ENCODE data around the gene CNP.
"Not testable (repeated sequence)": the region's sequence is repeated elsewhere in the genome, so short reads cannot be mapped to it uniquely, and the experiment has no call there.

CNP gene

DNA sequence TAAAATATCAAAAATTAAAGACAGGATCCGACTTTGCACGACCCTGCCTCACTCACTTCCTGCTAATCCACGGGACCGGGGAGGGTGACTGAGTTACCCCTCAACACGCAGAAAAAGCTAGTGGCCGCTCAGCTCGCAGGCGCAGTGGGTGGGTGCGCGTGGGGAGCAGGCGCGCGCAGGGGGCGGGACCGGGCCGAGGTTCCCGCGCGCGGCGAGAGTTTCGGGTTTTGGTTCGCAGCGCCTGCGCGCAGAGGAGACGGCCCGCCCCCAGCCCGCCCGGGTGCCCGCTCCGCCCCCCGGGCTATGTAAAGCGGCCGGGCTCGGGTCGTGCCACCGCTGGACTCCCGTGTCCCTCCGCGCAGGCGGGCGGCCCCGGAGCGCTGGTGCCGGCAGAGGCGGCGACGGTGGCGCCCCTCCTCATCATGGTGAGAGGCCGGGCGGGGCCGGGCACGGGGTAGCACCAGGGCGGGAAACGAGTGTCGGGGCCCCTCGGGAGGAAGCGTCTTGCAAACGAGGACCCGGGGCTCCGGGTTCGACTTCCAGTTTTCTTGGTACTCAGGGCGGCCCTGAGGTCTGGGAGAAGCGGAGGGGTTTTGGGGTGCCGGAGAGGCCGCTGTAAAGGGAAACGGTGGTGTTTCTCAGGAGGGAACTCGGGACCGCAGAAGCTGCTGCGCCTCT lies at the start of gene CNP:
CNP (plus strand) TSS at position 333 of the 678 bp plus-strand sequence; CDS start at position 423, 90 bp downstream.
- no peak for FAIRE-seq

- FAIRE-seq, result no peak
These were observed 49.4 kb upstream of the CNP start for GRCh38 chr17:41917192-41917591.

GRCh38 chr17:41917679-41918313 lies 48.8 kb upstream of the CNP start:
- FAIRE-seq, result no peak

- FAIRE-seq, result no peak
These were observed 48.1 kb upstream of the CNP start, which contains the start of gene ACLY for GRCh38 chr17:41918314-41919164. ACLY (minus strand) TSS chr17:41918951; CDS start chr17:41913873, 5,078 bp downstream.

DNA sequence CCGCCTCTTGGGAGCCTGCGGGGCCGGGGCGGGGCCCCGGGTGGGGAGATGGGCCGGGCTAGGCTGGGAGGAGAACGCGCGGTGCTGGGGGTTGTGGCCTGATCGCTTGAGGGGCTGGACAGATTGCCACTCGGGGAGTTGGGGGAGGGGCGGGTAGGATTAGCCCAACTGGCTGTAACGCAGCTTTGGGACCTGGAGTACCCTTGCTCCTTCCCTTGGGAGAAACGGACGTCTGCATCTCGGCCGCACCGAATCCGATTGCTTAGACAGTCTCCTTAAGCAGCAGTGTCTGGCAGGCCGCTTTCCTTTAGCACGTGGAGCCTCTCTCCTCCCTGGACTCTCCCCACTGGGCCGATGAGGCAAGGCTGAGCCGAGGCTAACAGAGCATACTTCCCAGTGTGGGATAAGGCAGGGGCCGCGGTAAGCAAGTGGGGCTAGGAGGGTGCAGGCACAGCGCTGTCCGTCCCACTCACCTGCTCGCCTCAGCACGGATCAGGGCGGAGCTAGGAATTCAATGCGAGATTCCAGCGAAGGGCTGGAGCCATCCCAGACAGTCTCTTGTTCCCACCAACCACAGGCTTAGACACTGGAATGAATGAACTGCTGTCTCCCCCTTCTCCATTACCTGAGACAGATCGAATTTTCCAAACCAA lies 47.3 kb upstream of the CNP start:
- no peak for FAIRE-seq

DNA sequence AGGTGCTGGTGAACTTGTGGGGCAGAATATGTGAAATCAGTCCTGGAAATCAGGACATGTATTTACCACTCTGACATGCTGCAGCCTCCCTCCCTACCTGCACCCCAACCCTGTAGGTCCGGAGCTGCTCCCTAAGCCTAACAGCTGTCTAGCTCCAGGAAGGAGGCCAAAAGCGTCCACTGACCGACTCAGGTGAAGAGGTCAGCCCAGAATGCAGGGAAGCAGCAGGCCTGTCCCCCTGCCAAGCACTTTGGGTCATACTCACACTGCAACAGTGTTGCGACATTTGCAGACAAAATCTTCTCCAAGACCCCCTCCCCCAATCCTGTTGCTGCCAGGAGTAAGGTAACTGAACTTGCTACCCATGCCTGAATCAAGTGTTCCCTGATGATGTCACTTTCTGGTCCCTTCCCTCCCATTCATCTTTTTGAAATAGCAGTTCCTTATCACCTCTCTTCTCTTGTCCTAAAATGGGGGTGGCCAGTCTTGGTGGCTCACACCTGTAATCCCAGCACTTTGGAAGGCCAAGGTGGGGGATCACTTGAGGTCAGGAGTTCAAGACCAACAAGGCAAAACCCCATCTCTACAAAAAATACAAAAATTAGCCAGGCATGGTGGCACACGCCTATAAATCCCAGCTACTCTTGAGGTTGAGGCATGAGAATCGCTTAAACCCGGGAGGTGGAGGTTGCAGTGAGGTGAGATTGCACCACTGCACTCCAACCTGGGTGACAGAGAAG lies 46.6 kb upstream of the CNP start:
- FAIRE-seq, result no peak

DNA sequence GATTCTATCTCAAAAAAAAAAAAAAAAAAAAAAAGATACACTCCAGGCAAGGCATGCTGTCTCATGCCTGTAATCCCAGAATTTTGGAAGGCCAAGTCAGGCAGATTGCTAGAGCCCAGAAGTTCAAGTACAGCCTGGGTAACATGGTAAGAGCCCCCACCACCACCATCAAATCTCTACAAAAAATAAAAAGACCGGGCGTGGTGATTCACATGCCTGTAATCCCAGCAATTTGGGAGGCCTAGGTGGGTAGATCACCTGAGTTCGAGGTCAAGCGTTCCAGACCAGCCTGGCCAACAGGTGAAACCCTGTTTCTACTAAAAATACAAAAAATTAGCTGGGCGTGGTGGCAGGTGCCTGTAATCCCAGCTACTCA lies 46.0 kb upstream of the CNP start:
- FAIRE-seq, result no peak

- FAIRE-seq, result no peak
These were observed 40.5 kb upstream of the CNP start for GRCh38 chr17:41925991-41926590.

DNA sequence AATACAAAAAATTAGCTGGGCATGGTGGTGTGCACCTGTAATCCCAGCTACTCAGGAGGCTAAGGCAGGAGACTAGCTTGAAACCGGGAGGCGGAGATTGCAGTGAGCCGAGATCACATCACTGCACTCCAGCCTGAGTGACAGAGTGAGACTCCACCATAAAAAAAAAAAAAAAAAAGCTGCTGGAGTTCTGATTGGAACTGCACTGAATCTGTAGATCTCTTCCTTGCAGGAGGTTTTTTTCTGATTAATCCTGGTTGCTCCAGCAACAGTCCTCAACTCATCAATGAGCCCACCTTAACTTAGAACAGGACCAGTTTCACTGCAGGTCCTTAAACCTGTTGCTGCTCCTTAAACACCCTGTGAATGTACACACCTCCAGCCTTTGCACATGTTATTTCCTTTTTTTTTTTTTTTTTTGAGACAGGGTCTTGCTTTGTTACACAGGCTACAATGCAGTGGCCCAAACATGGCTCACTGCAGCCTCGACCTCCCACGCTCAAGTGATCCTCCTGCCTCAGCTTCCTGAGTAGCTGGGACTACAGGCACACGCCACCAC lies 37.8 kb upstream of the CNP start:
- no peak for FAIRE-seq

DNA sequence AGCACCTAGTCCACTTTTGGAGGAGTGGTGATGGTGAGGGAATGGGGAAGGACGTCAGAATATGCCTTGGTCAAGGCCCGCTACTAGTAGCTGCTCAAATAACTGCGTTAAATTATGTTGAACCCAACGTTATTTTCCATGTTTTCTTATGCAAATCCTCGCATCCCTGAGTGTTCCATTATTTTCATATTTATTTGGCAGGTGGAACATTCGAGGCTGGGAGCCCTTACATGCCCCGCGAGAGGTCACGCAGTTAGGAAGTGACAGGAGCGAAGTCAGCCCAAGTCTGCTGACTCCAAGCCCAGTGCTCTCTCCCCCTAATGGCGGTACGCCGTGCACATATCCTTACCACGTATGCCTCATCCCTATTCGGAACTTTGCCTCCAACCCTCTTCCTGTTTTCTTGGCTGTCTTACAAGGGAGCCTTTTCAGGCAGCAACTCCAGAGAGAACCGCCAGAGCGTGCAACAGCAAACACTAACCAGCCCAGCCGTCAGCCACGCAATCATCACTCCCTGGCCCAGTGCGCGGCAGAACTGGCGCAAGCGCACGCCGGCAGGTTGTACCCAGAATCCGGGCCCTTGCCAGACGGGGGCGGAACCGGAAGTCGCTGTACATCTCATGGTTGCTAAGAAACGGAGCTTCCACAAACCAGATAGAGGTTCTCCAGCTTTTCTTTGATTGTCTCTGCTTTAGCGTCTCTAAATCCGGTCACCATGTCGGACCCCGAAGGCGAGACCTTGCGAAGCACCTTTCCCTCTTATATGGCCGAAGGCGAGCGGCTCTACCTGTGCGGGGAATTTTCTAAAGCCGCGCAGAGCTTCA lies 36.4 kb upstream of the CNP start, which contains the start of gene ODAD4:
ODAD4 (plus strand) TSS at position 609 of the 824 bp plus-strand sequence; CDS start at position 716, 107 bp downstream.
- FAIRE-seq, result no peak

GRCh38 chr17:41930833-41931156 lies 35.8 kb upstream of the CNP start:
- not testable (repeated sequence) for FAIRE-seq

DNA sequence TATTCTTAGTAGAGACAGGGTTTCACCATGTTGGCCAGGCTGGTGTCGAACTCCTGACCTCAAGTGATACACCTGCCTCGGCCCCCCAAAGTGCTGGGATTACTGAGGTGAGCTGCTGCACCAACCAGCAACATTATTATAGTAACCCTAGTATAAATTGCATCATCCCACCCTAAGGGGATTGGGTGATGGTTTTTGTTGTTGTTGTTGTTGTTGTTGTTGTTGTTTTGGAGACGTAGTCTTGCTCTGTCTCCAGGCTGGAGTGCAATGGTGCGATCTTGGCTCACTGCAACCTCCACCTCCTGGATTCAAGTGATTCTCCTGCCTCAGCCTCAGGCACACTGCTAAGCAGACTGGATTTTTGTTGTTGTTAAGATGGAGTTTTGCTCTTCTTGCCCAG lies 34.9 kb upstream of the CNP start:
- FAIRE-seq, result not testable (repeated sequence)

GRCh38 chr17:41932816-41933389 lies 33.7 kb upstream of the CNP start:
- FAIRE-seq, result no peak

DNA sequence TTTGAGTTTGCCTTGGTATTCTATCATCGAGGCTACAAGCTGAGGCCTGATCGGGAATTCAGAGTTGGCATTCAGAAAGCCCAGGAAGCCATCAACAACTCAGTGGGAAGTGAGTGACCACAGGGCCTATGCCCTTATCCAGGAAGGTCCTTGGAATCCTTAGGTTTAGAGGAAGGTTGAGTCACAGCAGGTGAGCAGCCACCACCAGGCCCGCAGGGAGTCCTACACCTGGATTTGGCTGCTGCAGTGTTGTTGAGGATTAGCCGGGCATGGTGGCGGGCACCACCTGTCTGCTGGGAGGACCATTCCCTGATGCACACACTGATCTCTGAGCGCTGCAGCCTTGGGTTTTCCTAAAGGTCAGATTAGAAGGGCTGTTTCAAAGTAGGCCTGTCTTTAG lies 31.0 kb upstream of the CNP start:
- FAIRE-seq, result no peak

GRCh38 chr17:41937970-41938954 lies 28.3 kb upstream of the CNP start:
- no peak for FAIRE-seq

- FAIRE-seq, result no peak
These were observed 27.4 kb upstream of the CNP start for GRCh38 chr17:41939044-41939692.

DNA sequence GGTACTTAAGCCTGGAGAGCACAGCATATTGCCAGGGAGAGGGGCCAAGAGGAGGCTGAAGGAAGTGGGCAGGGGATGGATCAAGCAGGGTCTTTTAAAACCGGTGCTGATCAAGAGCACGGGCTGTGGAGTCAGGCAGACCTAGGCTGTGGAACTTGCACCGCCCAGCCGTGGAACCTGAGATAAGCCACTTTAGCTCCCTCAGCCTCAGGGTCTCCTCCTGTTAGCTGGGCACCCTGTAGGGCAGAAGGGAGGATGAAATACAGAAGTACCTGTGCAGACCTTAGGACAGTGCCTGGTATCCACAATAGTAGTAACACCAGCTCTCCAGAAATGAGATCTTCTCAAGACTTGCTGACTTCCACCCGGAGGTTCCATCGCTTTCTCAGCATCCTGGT lies 26.9 kb upstream of the CNP start:
- FAIRE-seq, result no peak

- FAIRE-seq, result no peak
These were observed 25.4 kb upstream of the CNP start for GRCh38 chr17:41941168-41941567.
